Hepatocyte (in vitro differentiated cells): Measurements from ENCODE around the gene SIRT5.

Experiments used
- CTCF ChIP-seq: fragments of 200-600 bp; sonication (generic); IDR thresholded peaks from 2 replicates; pipeline ENCODE4 v1.5.1; 2016; ENCODE audit warnings: antibody characterized with exemption, mild to moderate bottlenecking; ENCODE audit not compliant: poor library complexity
- EZH2 ChIP-seq: fragments of 200-600 bp; sonication (generic); IDR thresholded peaks from 2 replicates; pipeline ENCODE4 v1.6.1; 2016; ENCODE audit warnings: antibody characterized with exemption, mild to moderate bottlenecking, borderline replicate concordance
- EZH2phosphoT487 ChIP-seq: fragments of 200-600 bp; sonication (generic); IDR thresholded peaks from one replicate; pipeline ENCODE4 v1.6.1; 2018; ENCODE audit warnings: antibody characterized with exemption, mild to moderate bottlenecking, low read depth, moderate library complexity; ENCODE audit not compliant: unreplicated experiment, severe bottlenecking

- no peak for TF ChIP-seq CTCF
- TF ChIP-seq EZH2 = no peak
- no peak for TF ChIP-seq EZH2phosphoT487
Measured at GRCh38 chr6:13581700-13582229, 7.4 kb downstream of the SIRT5 start.
